Activated effector memory CD4-positive, alpha-beta T cell treated with Interleukin-2 at 50 U/mL for 16 hours (primary cell): ENCODE results near the gene RPTOR.
"Not testable (repeated sequence)": the region's sequence is repeated elsewhere in the genome, so short reads cannot be mapped to it uniquely, and the experiment has no call there.

Experiments
- DNase-seq: peaks from one replicate; pipeline ENCODE4 v3.0.0-alpha.2; 2020

Gene RPTOR

DNA sequence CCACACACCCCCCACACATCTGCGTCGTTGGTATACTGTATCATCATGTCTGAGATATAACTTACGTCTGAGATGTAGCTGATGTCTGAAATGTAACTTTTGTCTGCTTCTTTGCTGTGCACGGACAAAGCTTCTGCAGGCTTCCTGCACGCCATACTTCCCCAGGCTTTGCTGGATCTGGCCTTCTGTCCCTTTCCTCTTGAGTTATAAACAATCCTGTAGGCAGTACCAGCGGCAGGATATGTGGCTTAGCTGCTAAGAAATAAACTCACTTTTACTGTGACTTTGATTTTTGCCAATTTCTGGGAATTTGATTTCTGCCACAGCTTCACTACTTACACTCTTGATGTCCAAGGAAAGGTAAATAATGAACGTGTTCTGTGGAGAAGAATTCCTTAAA, 184.4 kb downstream of the RPTOR start:
- no peak for DNase-seq

DNA sequence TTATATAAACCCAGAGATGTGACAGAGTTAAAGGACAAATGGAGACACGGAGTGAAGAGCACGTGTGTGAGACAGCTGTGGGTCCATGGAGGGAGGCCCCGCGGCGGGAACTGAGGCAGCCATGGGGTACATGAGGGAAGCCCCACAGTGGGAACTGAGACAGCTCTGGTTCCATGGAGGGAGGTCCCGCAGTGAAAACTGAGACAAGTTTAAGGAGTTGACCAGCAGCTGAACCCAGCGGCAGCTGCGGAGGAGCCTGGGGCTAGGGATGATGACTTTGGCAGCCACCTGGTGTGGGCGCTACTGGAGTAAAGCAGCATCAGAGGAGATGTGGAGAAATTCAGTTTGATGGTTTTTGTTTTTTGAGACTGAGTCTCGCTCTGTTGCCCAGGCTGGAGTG, 185.1 kb downstream of the RPTOR start:
- no peak for DNase-seq

DNA sequence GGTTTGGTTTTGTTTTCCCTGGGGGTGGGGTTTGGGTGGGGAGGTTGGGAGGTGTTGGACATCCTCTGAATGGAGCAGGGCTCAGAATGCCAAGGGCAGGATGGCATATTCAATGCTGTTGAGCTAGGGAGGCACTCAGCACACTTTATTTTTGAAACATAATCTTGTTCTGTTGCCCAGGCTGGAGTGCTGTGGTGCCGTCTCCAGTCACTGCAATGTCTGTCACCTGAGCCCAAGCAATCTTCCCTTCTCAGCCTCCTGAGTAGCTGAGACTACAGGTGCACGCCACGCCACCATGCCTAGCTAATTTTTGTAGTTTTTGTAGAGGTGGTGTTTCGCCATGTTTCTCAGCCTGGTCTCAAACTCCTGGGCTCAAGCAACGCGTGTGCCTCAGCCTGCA, 186.1 kb downstream of the RPTOR start:
- DNase-seq, result no peak

DNA sequence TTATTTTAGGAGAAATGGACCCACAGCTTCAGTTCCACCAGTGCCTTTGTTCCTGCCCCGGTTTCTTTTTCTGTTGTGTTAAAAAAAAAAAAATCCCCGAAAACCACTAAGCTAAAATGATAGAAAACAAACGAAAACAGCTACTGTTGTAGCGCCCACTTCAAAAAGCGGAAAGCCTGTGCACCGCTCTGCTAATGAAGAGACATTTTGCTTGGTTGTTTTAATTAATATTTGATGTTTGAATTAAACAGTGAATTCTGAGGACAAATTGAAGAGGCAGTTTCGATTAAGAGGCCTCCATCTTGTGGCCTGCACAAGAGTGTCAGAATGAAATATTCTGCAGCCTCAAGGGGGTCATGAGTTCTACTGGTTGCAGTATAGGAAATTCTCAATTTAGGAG, 186.7 kb downstream of the RPTOR start:
- DNase-seq, result no peak

DNA sequence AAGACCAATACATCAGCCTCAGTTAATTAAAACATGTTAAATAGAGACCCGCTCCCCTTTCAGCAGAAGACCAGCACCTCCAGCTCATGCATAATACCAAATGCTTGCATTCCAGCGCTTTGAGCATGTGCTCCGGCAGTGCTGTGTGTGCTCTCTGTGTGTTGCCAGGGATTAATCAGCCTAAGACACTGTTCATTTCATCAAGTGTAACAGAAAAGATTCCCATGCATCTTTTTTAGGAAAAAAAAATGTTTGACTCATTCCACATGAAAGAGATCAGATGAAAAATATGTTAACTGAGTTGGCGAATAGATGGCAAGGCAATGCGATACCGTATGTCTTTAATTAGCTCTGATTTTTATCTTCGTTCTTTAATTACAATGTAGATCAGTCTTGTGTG, 187.6 kb downstream of the RPTOR start:
- DNase-seq, result no peak

DNA sequence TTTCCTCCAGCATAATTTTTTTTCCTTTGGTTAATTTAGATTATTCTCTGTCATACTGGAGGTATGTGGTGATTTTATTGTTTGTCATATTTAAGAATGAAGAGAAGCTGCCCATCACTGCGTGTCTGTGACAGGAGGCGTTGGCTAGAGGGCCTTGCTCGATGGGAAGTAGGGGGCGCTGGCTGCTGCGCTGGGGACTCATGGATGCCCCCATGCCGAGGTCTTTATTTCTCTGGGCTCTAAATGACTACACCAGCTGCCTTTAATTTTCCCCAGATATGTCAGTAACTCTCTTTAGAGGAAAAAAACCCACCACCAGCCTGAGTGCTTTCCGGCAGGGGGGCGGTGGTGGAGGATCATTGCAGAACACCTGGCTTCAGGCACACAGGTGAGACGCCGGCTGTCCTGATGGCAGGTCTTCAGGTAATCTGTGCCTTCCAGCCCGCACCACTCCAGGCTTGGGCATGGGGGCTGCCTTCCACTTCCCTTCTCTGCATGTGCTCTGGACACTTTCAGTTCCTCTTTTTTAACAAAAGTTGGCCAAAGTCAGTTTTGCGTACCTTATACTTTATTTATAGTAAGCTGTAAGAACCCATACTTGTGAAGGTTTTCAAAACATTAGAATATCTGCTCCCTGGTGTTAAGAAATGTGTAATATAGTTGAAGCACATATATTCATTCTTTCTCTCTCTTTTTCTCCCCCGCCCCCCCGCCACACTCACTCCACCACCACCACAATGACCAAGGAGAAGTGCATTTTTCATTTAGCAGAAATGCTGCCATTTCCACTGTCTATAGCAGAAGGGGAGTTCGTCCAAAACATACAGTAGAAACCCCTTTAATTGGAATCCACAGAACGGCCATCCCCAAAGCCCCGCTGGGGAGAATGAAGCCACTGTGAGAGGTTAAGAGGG, 192.7 kb downstream of the RPTOR start:
- no peak for DNase-seq

DNA sequence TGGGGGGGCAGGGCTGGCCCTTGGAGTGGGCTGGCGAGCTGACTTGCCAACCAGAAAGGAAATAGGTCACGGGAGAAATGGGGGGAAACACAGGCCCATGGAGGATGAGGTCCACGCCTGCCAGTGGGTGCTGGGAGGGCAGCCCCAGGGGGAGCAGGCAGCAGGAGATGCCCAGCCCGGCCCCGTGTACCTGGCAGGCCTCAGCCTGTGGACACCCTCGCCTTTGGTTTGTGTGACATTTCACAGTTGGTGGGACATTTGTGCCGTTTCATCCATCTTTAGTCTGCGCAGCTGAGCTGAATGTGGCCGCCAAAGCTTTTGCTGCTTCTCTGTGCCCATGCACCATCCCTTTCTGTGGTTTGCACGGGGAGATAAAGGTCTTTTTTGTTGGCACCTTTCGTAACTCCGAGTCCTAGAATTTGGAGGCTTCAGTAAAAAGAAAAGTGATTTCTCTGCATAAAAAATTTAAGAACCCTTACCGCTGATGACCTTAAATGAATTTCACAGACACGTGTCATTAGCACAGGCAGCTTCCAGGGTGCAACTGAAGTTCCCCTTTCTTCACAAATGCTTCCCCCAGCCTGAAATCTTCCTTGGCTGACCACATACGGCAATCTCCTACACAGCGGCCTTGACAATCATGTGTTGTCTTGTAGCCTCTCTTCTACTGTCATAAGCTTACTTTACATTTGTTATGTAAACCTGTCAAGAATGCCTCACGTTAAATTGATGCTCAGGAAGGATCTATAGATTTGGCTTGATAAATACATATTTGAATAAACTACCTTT, 193.6 kb downstream of the RPTOR start:
- DNase-seq, result no peak

DNA sequence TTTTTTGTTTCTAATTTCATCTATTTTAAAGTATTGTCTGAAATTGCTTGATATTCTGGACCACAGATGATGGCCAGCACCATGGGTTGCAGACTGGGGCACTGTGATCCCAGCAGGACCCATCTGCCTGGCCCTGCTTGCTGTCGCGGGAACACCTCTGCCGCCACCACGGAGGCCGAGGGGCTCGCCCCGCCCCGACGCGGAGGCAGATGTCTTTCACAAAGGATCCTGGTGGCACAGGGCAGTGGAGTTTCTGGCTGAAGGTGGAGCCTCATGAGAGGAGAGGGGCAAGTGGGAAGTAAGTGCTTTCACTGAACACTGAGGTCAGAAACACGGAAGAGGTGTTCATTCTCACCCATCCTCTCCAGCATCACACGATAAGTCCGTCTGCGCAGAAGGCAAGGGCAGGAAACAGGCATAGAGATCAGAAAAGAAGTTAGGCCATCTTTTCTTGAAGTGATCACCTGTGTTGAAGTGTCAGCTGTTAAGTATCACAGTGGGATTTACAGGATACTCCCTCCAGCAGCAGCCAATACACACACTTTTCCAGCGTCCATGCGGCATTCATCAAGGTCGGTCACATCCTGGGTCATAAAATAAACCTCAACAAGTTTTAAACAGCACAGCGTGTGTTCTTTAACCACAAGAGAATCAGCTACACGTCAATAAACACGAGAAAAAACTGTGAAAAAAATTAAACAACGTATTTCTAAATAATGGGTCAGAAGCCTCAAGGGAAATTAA, 194.5 kb downstream of the RPTOR start:
- no peak for DNase-seq

DNA sequence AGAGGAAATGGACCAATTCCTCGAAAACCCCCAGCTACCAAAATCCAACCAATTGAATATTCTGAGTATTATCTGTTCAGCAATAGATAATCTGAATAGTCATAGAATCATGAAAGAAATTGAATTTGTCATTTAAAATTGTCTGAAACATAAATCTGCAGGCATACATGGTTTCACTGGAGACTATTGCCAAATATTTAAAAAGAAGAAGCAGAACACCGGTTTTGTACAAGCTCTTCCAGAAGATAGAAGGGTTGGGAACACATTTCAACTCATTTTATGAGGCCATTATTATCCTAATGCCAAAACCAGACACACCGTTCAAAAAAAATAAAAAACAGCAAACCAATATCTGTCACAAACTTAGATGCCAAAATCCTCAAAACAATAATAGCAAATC, 195.5 kb downstream of the RPTOR start:
- no peak for DNase-seq

DNA sequence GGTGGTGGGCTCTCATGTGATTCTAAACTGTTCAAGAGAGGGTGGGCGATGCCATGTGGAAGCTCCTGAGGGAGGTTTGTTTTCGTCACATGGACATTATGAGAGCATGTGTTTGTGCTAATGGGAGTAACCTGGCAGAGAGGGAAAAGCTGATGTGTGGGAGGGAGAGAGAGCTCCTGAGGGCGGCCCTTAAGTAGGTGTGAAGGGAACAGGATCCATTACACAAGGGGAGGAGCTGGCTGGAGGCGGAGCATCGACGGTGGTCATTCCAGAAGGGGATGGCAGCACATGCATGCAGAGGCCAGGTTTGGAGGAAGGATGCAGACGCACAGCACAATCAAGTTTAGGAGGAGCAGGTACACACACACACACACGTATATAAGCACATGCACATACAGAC, 197.5 kb downstream of the RPTOR start:
- no peak for DNase-seq

DNA sequence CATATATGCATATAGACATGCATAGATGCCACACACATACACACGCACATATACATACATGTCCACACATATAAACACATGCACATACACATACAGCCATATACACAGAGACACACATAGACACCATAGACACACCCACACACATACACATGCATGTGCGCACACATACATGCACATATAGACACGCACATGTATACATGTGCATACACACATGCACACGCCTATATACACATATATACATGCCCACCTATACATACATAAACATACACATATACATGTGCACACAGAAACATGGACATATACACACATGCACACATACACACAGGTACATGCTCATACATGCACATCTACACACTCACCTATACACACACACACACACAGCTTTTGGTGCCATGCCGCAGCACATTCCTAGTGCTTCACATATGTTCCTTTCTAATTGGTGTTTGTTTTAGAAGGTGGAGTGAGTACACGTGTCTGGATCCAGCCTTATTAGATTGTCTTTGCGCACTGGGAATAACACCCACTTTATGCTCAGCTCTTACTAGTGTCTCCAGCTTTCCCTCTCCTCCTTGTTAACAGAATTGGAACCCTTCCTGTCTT, 198.0 kb downstream of the RPTOR start:
- no peak for DNase-seq

DNA sequence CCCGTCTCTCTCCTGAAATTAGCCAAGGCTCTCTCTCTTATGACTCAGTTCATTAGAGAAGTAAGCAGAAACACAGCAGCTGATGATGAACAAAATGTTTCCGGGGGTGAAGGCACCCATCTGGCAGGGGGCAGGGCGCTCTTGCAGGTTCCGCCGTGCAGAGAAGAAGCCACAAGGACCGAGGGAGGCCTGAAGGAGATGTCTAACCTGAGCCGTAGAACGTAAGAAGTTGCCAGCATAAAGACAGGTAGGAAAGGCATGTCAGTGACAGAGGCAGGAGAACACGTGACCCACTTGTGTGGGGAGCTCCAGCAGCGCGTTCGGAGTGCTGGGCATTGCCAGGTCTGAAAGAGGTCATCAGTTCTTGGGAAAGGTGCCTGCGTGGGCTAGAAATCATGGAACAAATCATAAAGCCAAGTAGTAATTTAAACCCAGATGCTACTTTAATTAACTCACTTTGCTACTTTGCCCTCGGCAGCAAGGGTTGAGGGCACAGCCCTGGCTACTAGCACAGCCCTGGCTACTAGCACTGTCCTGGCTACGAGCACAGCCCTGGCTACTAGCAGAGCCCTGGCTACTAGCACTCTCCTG, 198.6 kb downstream of the RPTOR start:
- no peak for DNase-seq

DNA sequence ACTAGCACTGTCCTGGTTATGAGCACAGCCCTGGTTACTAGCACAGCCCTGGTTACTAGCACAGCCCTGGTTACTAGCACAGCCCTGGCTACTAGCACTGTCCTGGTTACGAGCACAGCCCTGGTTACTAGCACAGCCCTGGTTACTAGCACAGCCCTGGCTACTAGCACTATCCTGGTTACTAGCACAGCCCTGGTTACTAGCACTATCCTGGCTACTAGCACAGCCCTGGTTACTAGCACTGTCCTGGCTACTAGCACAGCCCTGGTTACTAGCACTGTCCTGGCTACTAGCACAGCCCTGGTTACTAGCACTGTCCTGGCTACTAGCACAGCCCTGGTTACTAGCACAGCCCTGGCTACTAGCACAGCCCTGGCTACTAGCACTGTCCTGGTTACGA, 199.3 kb downstream of the RPTOR start:
- DNase-seq, result not testable (repeated sequence)

DNA sequence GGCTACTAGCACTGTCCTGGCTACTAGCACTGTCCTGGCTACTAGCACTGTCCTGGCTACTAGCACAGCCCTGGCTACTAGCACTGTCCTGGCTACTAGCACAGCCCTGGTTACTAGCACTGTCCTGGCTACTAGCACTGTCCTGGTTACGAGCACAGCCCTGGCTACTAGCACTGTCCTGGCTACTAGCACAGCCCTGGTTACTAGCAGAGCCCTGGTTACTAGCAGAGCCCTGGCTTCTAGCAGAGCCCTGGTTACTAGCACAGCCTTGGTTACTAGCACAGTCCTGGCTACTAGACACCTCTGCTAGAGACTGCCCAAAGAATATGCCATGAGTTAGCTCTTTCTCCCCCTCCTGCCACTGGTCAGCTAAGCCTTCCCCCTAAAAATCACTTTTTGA, 200.1 kb downstream of the RPTOR start:
- not testable (repeated sequence) for DNase-seq

DNA sequence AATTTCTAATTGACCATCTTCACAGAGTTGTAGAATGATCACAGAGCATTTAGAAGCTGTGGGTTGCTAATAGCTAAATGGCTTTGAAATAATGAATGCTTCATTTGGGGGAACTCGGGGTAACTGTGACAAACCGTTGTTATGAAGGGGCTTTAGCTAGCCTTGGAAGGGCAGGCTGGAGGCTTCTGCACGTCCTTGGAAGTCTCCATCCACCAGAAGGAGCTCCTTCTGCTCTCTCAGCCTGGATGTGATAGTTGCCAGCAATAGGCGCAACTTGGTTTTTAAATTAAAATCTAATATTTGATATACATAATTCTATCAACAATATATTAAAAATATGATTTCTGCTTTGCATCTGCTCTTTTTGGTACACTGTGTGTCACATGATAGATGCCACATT, 200.5 kb downstream of the RPTOR start:
- no peak for DNase-seq

DNA sequence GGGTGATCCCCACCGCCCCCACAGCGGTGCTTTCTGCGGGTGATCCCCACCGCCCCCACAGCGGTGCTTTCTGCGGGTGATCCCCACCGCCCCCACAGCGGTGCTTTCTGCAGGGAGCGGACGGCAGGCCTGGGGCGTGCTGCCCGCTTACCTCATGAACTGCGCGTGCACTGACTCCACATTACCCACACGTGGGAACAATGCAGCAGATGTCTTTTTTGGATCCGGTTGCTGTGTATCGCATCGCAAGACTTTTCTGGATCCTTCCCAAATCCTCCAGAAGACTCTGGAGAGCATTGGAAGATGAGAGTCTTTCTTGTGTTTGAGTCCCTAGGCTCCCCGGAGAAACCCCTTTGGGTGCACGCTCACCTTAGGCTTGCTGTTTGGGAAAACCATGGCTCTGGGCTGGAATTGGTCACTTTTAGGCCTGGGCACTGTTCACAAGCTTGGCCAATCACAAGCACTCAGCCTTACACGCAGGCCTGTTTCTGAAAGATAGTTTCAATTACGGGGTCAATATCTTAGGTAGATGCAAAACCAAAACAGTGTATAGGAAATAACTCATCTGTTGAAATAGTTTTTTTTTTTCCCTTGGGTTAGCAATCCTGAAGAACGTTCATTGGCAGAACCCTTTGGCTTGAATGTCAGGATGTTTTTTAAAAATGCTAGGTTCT, 201.8 kb downstream of the RPTOR start:
- no peak for DNase-seq

DNA sequence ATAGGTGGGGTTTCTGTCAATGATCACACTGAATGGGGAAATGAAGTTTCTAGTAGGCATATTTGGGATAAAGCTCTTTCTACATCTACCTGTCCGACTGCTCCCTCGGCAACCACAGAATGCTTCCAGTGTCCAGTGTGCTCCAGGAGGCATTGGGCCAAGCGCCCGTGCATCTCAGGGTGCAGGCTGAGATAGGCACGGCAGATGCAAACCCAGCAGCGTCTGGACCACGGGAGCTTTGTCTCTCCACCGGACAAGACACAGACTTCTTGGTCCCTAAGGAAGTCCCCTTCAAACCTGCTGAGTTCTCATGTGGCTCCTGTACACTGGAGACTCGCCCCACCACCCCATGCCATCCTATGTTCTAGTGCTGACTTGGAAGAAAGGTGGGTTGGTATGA, 202.8 kb downstream of the RPTOR start:
- DNase-seq, result no peak

DNA sequence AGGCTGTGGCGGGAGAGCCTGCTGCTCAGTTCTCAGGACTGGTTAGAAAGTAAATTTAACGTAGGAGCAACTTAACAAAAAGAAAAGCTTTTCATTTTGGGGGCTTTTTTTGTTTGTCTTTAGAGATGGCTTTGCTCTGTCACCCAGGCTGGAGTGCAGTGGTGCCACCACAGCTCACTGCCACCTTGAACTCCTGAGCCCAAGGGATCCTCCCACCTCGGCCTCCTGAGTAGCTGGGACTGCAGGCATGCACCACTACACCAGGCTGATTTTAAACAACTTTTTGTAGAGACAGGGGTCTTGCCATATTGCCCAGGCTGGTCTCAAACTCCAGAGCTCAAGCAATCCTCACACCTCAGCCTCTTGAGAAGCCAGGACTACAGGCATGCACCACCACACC, 205.0 kb downstream of the RPTOR start:
- no peak for DNase-seq

DNA sequence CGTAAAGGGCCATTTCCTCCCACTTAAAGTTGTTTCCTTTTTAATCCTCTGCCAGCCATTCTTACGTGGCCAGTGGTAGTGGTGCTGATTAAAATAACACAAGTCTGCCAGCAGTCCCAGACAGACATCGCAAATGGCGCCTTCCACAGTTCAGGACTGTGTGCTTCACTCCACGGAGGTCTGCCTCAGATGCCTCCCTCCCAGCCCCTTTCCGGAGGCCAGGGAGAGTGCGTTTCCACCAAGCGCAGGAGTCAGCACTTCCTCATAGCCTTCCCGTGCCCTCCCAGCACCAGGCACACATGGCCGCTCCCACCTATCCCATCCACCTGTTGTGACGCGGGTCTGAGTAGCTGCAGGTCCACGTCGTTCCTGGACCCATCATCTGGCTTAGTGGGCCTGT, 205.6 kb downstream of the RPTOR start:
- no peak for DNase-seq

DNA sequence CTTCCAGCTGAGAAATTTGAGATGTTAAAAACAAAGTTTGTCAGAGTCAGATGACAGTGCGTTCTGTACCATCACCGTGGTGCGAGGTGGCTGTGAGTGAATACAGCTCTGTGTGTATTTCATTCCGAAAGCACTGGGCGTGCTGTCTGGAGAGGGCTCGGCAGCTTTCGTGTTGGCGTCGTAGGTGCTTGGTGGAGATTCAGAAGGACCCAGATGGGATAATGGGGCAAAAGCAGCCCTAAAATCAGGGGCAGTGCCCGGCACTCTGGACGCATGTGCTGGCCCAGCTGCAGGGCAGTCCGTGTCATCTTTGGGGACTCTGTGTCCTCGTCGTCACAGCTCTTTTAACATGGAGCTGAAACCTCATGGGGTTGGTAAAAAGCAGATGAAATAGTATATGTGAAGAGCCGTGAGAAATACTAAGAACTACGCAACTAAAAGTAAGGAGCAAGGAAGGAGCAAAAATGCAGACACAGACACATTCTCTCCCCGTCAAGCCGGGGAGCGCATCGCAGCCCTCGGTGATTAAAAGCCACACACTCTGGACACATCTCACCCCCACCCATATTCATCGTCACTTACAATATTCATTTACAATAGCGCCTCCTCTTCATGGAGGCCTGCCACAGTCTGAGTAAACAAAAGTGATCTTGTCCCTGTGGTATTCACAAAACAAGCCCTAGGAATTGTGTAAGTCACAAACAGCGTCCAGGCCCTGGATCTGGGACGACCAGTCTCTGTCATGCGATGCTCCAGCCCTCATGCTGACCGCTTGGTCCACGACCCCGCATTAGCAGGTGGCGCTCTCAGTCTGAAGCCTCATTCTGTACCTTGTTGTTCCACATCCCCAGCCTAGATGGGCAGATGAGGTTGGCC, 206.7 kb downstream of the RPTOR start:
- DNase-seq, result no peak

DNA sequence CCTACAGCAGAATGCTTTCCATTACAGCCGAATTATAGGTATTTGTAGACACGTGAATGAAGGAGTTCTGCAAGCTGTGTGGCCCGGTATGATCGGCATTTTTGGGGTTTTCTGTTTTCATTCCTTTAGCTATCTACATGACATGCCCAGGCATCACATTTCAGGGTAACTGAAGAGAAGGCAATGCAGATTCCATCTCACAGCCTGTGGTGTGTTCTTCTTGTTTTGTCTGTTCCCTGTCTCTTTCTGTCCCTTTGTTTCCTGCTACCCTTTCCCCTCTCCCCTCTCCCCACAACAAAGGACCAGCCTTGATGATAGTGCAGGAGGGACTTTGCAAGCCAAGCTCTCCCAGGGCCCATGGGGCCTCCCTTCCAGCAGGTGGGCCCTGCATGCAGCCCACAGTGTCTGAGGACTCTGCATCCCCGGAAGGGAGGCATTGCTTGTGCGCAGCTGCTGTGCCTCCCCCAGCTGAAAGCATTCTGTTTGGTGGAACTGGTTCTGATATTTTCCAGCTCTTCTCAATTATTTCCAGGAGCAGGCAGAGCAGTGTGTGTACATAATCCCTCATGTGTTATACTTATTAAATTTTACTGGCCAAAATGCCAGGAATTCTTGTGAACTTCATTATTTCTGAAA, 207.4 kb downstream of the RPTOR start:
- DNase-seq, result no peak
